ENCODE measurements around the gene SMYD1. TPM values are rescaled to one million over a fixed set of nuclear protein-coding genes. Genes with fewer than 3 reads are reported as not detected.

The SMYD1 gene
- total and polyA plus RNA-seq, 3 donors from 2014 or later = 1.5 to 3.1 (median 2.4) TPM

GRCh38 chr2:88024509-88024908 is 43.1 kb upstream of the SMYD1 start:
- H3K27ac ChIP-seq = no peak overlapping the region
- H3K9me3 ChIP-seq = no peaks in the 10 kb centered on the region
- H3K36me3 ChIP-seq (ENCODE audit: low read depth, missing control alignments) = no peaks in the 10 kb centered on the region
- no peaks in the 10 kb centered on the region for H3K27me3 ChIP-seq
- no peaks in the 10 kb centered on the region for H3K4me1 ChIP-seq
- WGBS, 2 donors = 50 to 65% methylated on average over 6 of the region's 6 CpGs
- intact Hi-C loops (cut with DNase I; ENCODE audit: low total_unique reads) = no loop called here
- DNase-seq = no peak
- TF ChIP-seq CTCF (IDR thresholded peaks at IDR 0.05) (no peak), POLR2A (IDR thresholded peaks at IDR 0.05) (no peak)
- H3K4me3 ChIP-seq = no peak overlapping the region

GRCh38 chr2:88027697-88028389 is 39.8 kb upstream of the SMYD1 start:
- Histone ChIP-seq H3K4me1 (no peaks in the 10 kb centered on the region), H3K27ac (no peak overlapping the region), H3K9me3 (no peaks in the 10 kb centered on the region), H3K36me3 (ENCODE audit: low read depth, missing control alignments) (no peaks in the 10 kb centered on the region), H3K4me3 (no peak overlapping the region), H3K27me3 (no peaks in the 10 kb centered on the region)
- 89 to 91% methylated on average over 10 of the region's 10 CpGs for WGBS, 2 donors
- no peak for TF ChIP-seq POLR2A (IDR thresholded peaks at IDR 0.05)
- TF ChIP-seq CTCF (IDR thresholded peaks at IDR 0.05) = no peak
- DNase-seq = no peak
- intact Hi-C loops (cut with DNase I; ENCODE audit: low total_unique reads) = no loop called here

GRCh38 chr2:88028931-88029330 is 38.7 kb upstream of the SMYD1 start:
- Histone ChIP-seq H3K4me1 (no peaks in the 10 kb centered on the region), H3K27ac (no peak overlapping the region), H3K4me3 (no peak overlapping the region), H3K36me3 (ENCODE audit: low read depth, missing control alignments) (no peaks in the 10 kb centered on the region), H3K27me3 (no peaks in the 10 kb centered on the region), H3K9me3 (no peaks in the 10 kb centered on the region)
- TF ChIP-seq CTCF (IDR thresholded peaks at IDR 0.05) (no peak), POLR2A (IDR thresholded peaks at IDR 0.05) (no peak)
- 95% methylated on average over 4 of the region's 4 CpGs for WGBS, 2 donors
- intact Hi-C loops (cut with DNase I; ENCODE audit: low total_unique reads) = no loop called here
- no peak for DNase-seq

GRCh38 chr2:88032070-88032702 is 35.4 kb upstream of the SMYD1 start:
- TF ChIP-seq POLR2A (IDR thresholded peaks at IDR 0.05) = no peak
- TF ChIP-seq CTCF (IDR thresholded peaks at IDR 0.05) = no peak
- WGBS, 2 donors = 92 to 94% methylated on average over 7 of the region's 7 CpGs
- no peaks in the 10 kb centered on the region for H3K9me3 ChIP-seq
- no peaks in the 10 kb centered on the region for H3K27me3 ChIP-seq
- H3K4me3 ChIP-seq = no peak overlapping the region
- no peaks in the 10 kb centered on the region for H3K36me3 ChIP-seq (ENCODE audit: low read depth, missing control alignments)
- no peak for DNase-seq
- intact Hi-C loops (cut with DNase I; ENCODE audit: low total_unique reads) = no loop called here
- H3K4me1 ChIP-seq = no peaks in the 10 kb centered on the region
- no peak overlapping the region for H3K27ac ChIP-seq

GRCh38 chr2:88036182-88036581 is 31.4 kb upstream of the SMYD1 start:
- no peaks in the 10 kb centered on the region for H3K9me3 ChIP-seq
- TF ChIP-seq POLR2A (IDR thresholded peaks at IDR 0.05) = no peak
- no peak for TF ChIP-seq CTCF (IDR thresholded peaks at IDR 0.05)
- H3K27ac ChIP-seq = no peak overlapping the region
- no peaks in the 10 kb centered on the region for H3K4me1 ChIP-seq
- H3K4me3 ChIP-seq = no peak overlapping the region
- DNase-seq = no peak
- intact Hi-C loops (cut with DNase I; ENCODE audit: low total_unique reads) = no loop called here
- no peaks in the 10 kb centered on the region for H3K36me3 ChIP-seq (ENCODE audit: low read depth, missing control alignments)
- 85 to 91% methylated on average over 2 of the region's 2 CpGs for WGBS, 2 donors
- no peaks in the 10 kb centered on the region for H3K27me3 ChIP-seq
